KOPT-K1 (cell line): ENCODE results near the gene BLCAP.

Experiments used
- H3K27ac ChIP-seq: fragments of 200-600 bp; sonication (generic); 2 replicates; pipeline ENCODE4 v1.5.1; 2016; ENCODE audit warnings: antibody characterized with exemption, mild to moderate bottlenecking, low read depth, low read length; ENCODE audit not compliant: poor library complexity, severe bottlenecking
- H3K36me3 ChIP-seq: fragments of 200-600 bp; sonication (generic); 2 replicates; pipeline ENCODE4 v1.5.1; 2017; ENCODE audit warnings: antibody characterized with exemption, mild to moderate bottlenecking, low read length, moderate library complexity; ENCODE audit not compliant: insufficient read depth
- H3K9me3 ChIP-seq: fragments of 200-600 bp; sonication (generic); 2 replicates; pipeline ENCODE4 v1.5.1; 2017; ENCODE audit warnings: antibody characterized with exemption, low read length, mild to moderate bottlenecking; ENCODE audit not compliant: insufficient read depth, poor library complexity, severe bottlenecking

Gene BLCAP

GRCh38 chr20:37518606-37519507 is 8.8 kb downstream of the BLCAP start:
- Histone ChIP-seq H3K9me3 (peaks cover 19% of the 10 kb centered on the region), H3K27ac (no peak overlapping the region), H3K36me3 (peaks cover 44% of the 10 kb centered on the region; the same call in 1 of the 2 replicates)

DNA sequence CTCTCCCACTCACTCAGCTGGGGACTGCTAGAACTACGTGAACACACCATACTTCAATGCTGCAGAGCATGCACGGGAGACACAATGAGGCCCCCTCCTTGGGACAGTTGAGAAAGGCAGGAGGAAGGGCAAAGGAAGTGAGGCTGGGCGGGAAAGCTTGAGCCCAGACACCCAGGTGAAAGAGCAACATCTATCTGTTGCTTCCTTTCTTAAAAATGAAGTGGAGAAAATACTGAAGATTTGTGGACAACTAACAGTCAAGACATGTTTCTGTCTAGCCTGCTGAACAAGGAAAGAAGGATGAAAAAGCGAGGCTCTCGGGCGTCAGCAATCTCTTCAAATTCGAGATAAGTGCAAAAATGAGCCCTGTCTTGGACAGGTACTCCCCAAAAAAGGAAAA is 9.6 kb downstream of the BLCAP start:
- Histone ChIP-seq H3K36me3 (peaks cover 44% of the 10 kb centered on the region; the same call in 1 of the 2 replicates), H3K27ac (no peak overlapping the region), H3K9me3 (peaks cover 19% of the 10 kb centered on the region)

DNA sequence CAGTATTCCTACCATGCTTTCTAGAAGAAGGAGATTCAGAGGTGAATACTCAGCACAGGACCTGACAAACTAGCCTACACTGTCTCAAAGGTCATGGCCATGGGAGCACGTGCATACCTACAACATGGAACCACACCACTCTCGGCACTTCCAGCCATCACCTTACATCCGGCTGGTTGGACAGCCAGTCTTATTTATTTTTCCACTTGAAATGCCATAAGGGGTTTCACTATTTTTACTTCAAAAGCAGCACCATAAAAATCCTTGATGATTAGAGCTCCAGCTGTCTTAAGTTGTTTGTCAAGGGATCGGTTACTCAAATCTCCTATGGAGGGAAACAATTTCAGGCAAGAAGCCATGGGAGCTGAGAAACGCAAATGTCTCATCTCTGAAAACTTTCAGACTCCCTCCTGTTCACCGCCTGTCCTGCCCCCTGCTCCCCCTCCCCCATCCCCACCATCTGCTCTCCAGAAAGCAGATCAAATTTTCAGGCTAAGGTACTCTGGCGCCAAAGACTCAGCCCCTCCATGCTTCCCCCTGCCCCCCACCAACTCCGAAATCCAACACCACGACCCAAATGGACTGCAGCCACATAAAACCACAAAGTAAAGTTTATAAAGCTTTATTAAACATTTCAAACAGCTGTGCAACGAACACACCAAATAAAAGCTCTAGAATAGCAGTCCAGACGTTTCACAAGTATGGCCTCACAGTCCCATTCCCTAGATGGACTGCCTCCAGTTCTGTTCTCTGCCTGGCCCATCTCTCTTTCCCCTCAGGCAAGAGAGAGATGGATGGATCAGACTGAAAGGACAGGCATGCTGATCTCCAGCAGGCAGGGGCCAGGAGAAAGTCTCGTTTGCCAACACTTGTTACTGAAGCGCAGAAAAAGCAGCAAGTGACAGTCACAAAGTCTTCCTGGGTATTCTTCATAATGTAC is 10.6 kb downstream of the BLCAP start:
- Histone ChIP-seq H3K9me3 (peaks cover 19% of the 10 kb centered on the region), H3K36me3 (peaks cover 44% of the 10 kb centered on the region; the same call in 1 of the 2 replicates), H3K27ac (no peak overlapping the region)

DNA sequence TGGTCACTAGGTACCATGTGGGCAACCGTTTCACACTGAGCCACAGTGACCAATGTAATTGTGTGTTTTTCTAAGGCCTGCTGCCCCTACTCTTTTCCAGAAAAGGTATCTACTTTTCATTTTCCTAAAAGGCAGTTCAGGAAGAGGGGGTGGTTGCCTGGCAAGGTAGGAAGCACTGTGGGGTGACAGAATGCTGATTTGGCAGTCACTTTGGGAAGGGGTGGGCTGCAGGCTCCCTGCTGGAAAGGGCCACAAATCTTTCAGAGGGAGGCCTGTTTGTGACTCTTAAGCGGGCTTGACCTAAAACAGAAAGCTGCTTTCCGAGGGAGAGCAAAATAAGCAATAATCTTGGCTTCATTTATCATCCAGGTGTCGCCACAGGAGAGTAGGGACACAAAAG is 11.8 kb downstream of the BLCAP start:
- Histone ChIP-seq H3K36me3 (peaks cover 41% of the 10 kb centered on the region; the same call in 1 of the 2 replicates), H3K27ac (no peak overlapping the region), H3K9me3 (peaks cover 8% of the 10 kb centered on the region)

GRCh38 chr20:37513779-37514359 is 13.8 kb downstream of the BLCAP start:
- no peak overlapping the region for H3K27ac ChIP-seq
- peaks cover 34% of the 10 kb centered on the region; the same call in 1 of the 2 replicates for H3K36me3 ChIP-seq
- H3K9me3 ChIP-seq = no peaks in the 10 kb centered on the region

GRCh38 chr20:37511610-37512275 is 15.9 kb downstream of the BLCAP start:
- Histone ChIP-seq H3K9me3 (no peaks in the 10 kb centered on the region), H3K36me3 (peaks cover 21% of the 10 kb centered on the region; the same call in 1 of the 2 replicates), H3K27ac (no peak overlapping the region)

DNA sequence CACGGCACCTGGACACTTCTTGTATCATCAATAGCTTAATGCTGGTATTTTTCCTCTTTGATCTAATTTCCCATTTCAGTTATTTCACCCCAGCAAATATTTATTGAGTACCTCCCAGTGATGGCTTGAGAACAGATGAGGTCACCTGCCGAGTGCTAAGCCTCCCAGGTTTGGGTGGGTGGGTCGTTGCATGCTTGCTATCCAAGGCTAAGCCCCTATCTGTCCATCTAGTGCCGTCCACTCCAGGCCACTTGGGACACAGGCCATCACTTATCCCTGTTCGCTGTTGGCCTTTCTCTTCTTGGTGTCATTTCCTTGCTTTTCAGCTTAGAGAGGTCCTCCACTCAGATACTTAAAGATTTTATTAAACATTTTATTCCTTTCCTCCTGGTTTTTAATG is 17.4 kb downstream of the BLCAP start:
- no peak overlapping the region for H3K27ac ChIP-seq
- H3K9me3 ChIP-seq = no peaks in the 10 kb centered on the region
- H3K36me3 ChIP-seq = peaks cover 13% of the 10 kb centered on the region; the same call in 1 of the 2 replicates

DNA sequence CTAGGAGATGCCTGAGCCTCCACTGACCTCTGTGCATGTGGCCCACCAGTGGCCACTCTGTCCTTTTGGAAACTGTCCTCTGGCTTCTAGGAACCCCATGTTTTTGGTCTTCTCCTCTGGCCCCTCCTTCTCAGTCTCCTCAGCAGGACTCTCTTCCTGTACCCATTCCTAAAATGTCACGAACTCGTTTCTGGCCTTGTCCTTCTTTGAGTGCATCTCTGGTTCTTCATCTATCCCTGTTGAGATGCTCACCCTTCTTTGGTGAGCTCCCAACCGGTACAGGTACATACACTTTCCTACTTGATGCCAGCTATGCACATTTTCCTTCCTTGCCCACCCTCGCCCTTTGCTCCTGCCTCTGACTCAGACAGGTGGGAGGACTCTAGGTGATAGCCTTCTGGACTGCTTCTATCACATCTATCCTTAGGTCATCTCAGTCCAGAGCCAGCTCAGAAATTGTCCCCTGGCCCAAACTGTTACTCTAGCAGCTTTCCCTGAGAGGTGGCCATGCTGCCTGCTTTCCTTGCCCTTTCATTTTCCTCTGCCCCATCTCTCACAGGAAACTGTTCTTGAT is 21.4 kb downstream of the BLCAP start:
- Histone ChIP-seq H3K36me3 (peaks cover 4% of the 10 kb centered on the region; the same call in 1 of the 2 replicates), H3K27ac (no peak overlapping the region), H3K9me3 (no peaks in the 10 kb centered on the region)

- H3K36me3 ChIP-seq = peaks cover 4% of the 10 kb centered on the region; the same call in 1 of the 2 replicates
- no peak overlapping the region for H3K27ac ChIP-seq
- no peaks in the 10 kb centered on the region for H3K9me3 ChIP-seq
These were observed 22.2 kb downstream of the BLCAP start for GRCh38 chr20:37505263-37506151.

GRCh38 chr20:37504404-37505096 is 23.1 kb downstream of the BLCAP start:
- Histone ChIP-seq H3K9me3 (no peaks in the 10 kb centered on the region), H3K36me3 (peaks cover 4% of the 10 kb centered on the region; the same call in 1 of the 2 replicates), H3K27ac (no peak overlapping the region)

GRCh38 chr20:37503256-37503927 is 24.3 kb downstream of the BLCAP start:
- no peak overlapping the region for H3K27ac ChIP-seq
- no peaks in the 10 kb centered on the region; the same call in 1 of the 2 replicates for H3K36me3 ChIP-seq

DNA sequence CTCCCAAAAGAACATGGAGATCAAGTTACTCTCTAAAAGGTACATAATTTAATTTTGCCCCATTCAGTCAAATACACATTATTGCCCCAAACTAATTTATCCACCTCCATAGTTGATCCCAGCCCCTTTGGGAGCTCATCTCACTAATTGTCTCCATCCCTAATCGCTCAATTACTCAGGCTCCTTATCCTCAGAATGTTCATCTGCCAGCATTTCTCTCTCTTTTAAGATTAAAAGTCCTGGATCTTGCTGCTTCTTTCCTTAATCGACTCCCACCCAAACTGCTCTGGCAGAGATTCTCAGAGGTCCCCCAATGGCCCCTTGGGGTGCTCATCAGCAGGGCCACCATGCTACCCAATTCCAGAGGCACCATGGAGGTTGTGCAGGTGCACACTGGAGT is 25.0 kb downstream of the BLCAP start:
- Histone ChIP-seq H3K36me3 (no peaks in the 10 kb centered on the region), H3K9me3 (no peaks in the 10 kb centered on the region), H3K27ac (no peak overlapping the region)

More at GRCh38 chr20:37503256-37503927, 24.3 kb downstream of the BLCAP start:
- H3K9me3 ChIP-seq = no peaks in the 10 kb centered on the region
